Renal cortex interstitium (tissue), 11 donors: ENCODE results near the gene HHLA2. TPM values are rescaled to one million over a fixed set of nuclear protein-coding genes. Genes with fewer than 3 reads are reported as not detected.
"Not testable (repeated sequence)": the region's sequence is repeated elsewhere in the genome, so short reads cannot be mapped to it uniquely, and the experiment has no call there.

Experiments used
- DNase-seq, 11 donors: peaks; one replicate each; pipeline ENCODE4 v3.0.0-alpha.2; 2013; ENCODE audit warnings: low read depth in 9 of 11, low spot score in 4 of 11; ENCODE audit errors: extremely low read depth in 1 of 11
- polyA plus RNA-seq, 3 donors: library from polyadenylated mRNA; unstranded; fragments of 120-200 nt; gene quantifications; one replicate each; pipeline ENCODE4 v1.2.1, GENCODE V29; 2013; ENCODE audit not compliant: insufficient read length in 3 of 3

Gene HHLA2
- polyA plus RNA-seq, 3 donors: 16.7 to 26.6 (median 21.9) TPM

DNA sequence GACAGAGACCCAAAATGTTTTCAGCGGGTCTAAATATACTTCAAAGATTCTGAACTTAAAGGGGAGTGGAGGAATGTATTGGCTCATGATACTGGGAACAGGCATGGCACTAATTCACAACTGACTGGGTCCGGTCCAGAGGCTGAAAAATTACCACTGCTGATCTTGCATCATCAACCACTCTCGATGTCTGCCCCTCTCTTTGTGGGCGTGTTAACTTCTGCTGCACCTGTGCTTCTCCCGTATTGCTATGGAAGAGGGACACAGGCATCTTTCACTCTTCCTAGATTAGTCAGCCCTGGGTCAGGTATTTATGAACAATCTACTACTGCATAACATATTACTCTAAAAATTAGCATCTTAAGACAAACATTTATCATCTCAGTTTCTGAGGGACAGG lies 33.2 kb downstream of the HHLA2 start:
- no peak for DNase-seq

DNA sequence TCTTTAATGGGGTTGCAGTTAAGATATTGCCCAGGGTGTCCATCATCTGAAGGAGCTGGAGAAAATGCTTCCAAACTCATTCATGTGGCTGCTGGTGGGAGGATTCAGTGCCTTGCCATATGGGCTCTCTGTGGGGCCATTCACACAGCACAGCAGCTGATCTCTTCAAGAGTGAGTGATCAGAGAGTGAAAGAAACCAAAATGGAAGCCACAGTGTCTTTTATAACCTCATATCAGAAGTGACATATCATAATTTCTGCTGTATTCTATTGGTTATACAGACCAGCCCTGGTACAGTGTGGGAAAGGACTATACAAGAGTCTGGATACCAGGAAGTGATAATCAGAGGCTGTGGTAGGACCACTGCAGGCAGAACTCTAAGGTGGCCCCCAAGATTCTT lies 33.6 kb downstream of the HHLA2 start:
- DNase-seq: no peak

GRCh38 chr3:108331792-108332191 lies 35.4 kb downstream of the HHLA2 start:
- no peak for DNase-seq

GRCh38 chr3:108333961-108334360 lies 37.6 kb downstream of the HHLA2 start:
- DNase-seq: no peak

DNA sequence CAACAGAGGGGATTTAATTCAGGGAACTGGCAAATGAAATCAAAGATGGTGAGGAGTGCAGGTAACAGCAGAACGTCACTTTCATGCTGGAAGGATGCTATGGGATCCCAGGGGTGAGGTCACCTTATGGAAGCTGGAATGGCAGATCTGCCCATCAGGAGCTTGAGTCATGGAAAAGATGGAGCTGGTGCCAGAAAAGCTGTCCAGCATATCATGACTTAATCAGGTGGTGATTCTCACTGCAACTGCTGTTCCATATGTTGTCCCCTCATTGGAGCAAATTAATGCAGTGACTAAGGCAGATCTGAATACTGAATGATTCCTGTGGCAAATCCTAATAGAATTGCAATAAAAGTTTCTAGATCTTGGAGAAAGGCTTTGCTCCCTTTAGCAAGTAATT lies 38.4 kb downstream of the HHLA2 start:
- no peak for DNase-seq

GRCh38 chr3:108338901-108339545 lies 42.7 kb downstream of the HHLA2 start:
- no peak for DNase-seq

- no peak for DNase-seq
These were observed 45.6 kb downstream of the HHLA2 start for GRCh38 chr3:108341911-108342310.

DNA sequence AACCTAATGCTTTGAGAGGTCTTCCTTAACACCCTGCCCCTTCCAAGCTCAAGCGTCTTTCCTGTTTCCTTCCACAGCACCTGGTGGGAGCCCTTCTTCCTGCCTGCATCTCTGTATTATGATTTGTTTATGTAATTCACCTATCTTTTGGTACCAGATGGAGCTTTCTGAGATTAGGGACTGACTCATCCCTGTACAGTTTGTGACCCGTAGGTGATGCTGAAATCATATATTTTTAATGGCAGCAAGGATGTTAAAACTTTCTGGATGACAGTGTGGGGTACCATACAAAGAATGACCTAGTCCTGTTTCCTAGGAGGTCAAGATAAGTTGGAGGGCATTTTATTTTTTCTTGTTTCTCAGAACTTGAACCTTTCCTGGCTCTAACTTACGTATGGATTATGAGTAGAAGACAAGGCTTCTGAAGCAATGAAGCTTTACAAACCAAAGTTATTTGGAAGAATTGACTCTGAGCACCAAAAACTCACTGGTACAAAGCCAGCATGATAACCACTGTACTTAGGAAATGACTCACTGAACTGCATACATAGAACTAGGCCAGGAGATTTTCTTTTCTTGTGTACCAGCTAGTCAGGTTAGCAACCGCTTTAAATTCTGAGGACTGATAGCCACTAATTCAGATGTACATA lies 46.6 kb downstream of the HHLA2 start:
- no peak for DNase-seq

DNA sequence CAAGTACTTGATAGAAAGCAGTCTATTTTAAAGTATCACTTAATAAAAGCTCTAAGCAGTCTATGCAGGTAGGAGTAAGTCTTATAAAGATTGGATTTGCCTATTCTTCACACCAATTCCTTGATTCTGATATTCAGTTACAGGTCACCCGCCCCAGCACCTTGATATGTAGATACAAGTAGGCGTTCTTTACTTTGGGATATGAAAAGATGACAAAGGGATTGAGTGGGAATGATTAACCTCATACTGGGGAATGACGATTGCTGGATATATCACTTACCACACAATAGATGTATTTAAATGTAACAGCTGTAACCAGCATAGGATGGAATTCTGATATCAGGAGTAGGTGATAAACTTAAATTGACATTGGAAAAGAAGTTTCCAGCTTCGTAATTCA lies 47.1 kb downstream of the HHLA2 start:
- no peak for DNase-seq

GRCh38 chr3:108345492-108346205 lies 49.3 kb downstream of the HHLA2 start:
- no peak for DNase-seq

GRCh38 chr3:108346301-108347227 lies 50.2 kb downstream of the HHLA2 start:
- DNase-seq: no peak

DNA sequence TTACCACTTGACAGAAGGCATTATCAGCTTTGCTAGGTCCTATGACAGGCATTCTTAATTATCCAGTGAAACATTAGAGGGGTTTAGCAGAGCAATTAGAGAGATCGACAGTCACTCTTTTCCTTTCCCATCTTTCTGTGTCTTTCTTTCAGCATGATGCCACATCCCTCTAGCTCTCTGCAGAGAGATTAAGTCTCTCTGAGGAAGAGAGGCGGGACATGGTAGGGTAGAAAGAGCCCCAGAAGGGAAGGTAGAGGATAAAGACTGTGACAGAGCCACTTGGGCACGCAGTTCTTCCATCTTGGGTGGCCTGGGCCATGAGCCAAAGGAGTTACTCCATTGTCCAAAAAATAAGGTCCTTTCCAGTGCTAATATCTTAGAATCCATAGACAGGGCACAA lies 55.8 kb downstream of the HHLA2 start:
- DNase-seq: no peak

DNA sequence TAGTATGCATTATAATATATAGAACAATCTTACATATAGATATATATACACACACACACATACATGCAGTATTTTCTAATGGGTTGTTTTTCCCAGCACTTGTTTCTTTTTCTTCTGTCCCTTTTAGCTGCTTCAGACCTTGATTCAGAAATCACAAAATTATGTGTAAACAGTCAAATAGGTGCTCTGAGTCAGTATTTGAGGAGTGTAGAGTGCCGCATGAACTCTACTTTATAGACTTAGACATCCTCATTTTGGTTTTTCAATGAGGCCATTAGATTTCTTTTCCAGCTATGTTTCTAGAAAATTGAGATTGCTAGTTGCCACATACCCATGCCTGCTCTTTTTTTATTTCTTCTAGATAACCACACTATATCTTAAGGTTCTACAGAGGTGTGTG lies 58.2 kb downstream of the HHLA2 start:
- no peak for DNase-seq

DNA sequence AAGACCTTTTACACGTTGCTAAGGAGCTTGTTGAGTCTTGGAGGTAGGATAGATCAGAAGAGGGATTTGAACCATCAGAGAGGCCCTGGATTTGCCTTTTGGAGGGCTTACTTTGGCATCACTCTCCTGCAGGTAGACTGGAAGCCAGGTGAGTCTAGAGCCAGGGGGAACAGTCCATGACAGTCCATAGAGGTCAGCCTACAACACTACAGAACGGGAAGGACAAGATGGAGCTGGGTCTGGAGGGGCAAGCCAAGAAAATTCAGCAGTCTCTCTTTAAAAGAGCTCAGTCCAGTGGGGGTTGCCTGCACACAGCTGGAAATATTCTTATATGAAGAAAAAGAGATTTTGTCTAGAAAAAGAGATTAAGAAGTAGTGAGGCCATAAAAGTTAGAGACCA lies 60.7 kb downstream of the HHLA2 start:
- no peak for DNase-seq

GRCh38 chr3:108359011-108359410 lies 62.7 kb downstream of the HHLA2 start:
- DNase-seq: no peak

DNA sequence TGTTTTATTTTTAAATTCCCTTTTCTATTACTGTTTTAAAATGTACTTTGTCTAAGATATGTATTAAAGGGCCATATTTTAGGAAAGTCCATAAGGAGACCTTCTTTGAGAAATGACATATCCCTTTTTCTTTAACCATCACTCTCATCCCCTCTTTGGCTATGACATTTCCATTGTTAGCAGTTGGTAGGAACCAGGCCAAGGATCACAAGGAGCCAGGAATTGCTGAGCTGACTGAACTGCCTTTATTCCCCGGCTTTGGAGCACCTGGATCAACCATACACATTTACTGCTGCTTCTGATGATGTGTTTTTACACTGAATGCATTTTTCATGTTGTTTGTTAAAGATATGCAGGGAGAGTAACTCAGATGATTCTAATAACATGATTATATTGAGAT lies 79.7 kb downstream of the HHLA2 start:
- no peak for DNase-seq

DNA sequence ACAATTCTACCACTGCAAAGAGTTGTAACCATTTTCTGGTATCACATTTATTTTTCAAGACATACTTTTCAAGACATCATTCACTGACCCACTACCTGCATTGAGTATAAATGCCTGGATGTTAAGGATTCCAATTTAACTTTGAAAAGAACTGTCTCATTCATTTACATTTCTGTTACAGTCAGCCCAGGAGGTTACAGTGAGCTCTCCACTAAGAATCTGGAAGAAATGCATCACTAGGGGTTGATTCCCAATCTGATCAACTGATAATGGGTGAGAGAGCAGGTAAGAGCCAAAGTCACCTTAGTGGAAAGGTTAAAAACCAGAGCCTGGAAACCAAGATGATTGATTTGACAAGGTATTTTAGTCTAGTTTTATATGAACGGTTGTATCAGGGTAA lies 81.0 kb downstream of the HHLA2 start:
- DNase-seq: no peak

- DNase-seq: no peak
These were observed 82.0 kb downstream of the HHLA2 start for GRCh38 chr3:108378153-108378951.

GRCh38 chr3:108378952-108379342 lies 82.6 kb downstream of the HHLA2 start:
- DNase-seq: not testable (repeated sequence)
